Activated CD4-positive, alpha-beta T cell treated with anti-CD3 and anti-CD28 coated beads, Interleukin-2, amount 50 U/mL, for 24 hours (primary cell): ENCODE results near the gene GRIN2A.
"Not testable (repeated sequence)": the region's sequence is repeated elsewhere in the genome, so short reads cannot be mapped to it uniquely, and the experiment has no call there.

Experiments
- DNase-seq, 2 donors: peaks; one replicate each; pipeline ENCODE4 v3.0.0-alpha.2; 2020; ENCODE audit warnings: low read depth in 1 of 2, low spot score in 1 of 2

Gene GRIN2A

GRCh38 chr16:9929313-9929712, 252.9 kb downstream of the GRIN2A start:
- no peak for DNase-seq

GRCh38 chr16:9922441-9922840, 259.8 kb downstream of the GRIN2A start:
- no peak for DNase-seq

- no peak for DNase-seq
Measured at GRCh38 chr16:9921997-9922396, 260.2 kb downstream of the GRIN2A start.

- no peak for DNase-seq
Measured at GRCh38 chr16:9919460-9919859, 262.8 kb downstream of the GRIN2A start.

- DNase-seq = no peak
Measured at GRCh38 chr16:9917691-9918090, 264.5 kb downstream of the GRIN2A start.

GRCh38 chr16:9913604-9914326, 268.5 kb downstream of the GRIN2A start:
- no peak for DNase-seq

- no peak for DNase-seq
Measured at GRCh38 chr16:9911989-9912388, 270.2 kb downstream of the GRIN2A start.

GRCh38 chr16:9911231-9911630, 271.0 kb downstream of the GRIN2A start:
- no peak for DNase-seq

GRCh38 chr16:9909072-9909825, 273.0 kb downstream of the GRIN2A start:
- no peak for DNase-seq

- no peak for DNase-seq
Measured at GRCh38 chr16:9908613-9909012, 273.6 kb downstream of the GRIN2A start.

- DNase-seq = no peak
Measured at GRCh38 chr16:9907752-9908151, 274.5 kb downstream of the GRIN2A start.

- no peak for DNase-seq
Measured at GRCh38 chr16:9906218-9906617, 276.0 kb downstream of the GRIN2A start.

- no peak for DNase-seq
Measured at GRCh38 chr16:9904526-9904925, 277.7 kb downstream of the GRIN2A start.

- no peak for DNase-seq
Measured at GRCh38 chr16:9900576-9900975, 281.7 kb downstream of the GRIN2A start.

- no peak for DNase-seq
Measured at GRCh38 chr16:9898555-9898954, 283.7 kb downstream of the GRIN2A start.

- DNase-seq = no peak
Measured at GRCh38 chr16:9898124-9898523, 284.1 kb downstream of the GRIN2A start.

GRCh38 chr16:9895817-9896216, 286.4 kb downstream of the GRIN2A start:
- DNase-seq = no peak

GRCh38 chr16:9885876-9886275, 296.4 kb downstream of the GRIN2A start:
- no peak for DNase-seq

GRCh38 chr16:9885467-9885866, 296.8 kb downstream of the GRIN2A start:
- DNase-seq = no peak

GRCh38 chr16:9875981-9876380, 306.2 kb downstream of the GRIN2A start:
- not testable (repeated sequence) for DNase-seq

- DNase-seq = no peak
Measured at GRCh38 chr16:9874219-9874618, 308.0 kb downstream of the GRIN2A start.

- no peak for DNase-seq
Measured at GRCh38 chr16:9870962-9871361, 311.3 kb downstream of the GRIN2A start.

GRCh38 chr16:9869776-9870175, 312.5 kb downstream of the GRIN2A start:
- no peak for DNase-seq
